Right lung (tissue), 5 donors: ENCODE data around the gene GDF11. TPM values are rescaled to one million over a fixed set of nuclear protein-coding genes. Genes with fewer than 3 reads are reported as not detected.

Experiments
- DNase-seq, 2 donors: peaks; one replicate each; pipeline ENCODE4 v3.0.0-alpha.2; 2013
- polyA plus RNA-seq, 5 donors: library from polyadenylated mRNA; unstranded; fragments of 120-200 nt; gene quantifications; one replicate each; pipeline versions ENCODE4 v1.2.1 to v1.2.3, GENCODE V29; 2013; ENCODE audit warnings: inconsistent platforms in 1 of 5, low replicate concordance in 1 of 5; ENCODE audit not compliant: insufficient read length in 5 of 5, insufficient read depth in 1 of 5

GDF11 gene
- polyA plus RNA-seq, 5 donors: 14.0 to 19.8 (median 17.4) TPM

- no peak for DNase-seq
Measured at GRCh38 chr12:55721601-55722213, 21.2 kb upstream of the GDF11 start.

- no peak for DNase-seq
Measured at GRCh38 chr12:55722948-55723347, 20.0 kb upstream of the GDF11 start.

GRCh38 chr12:55723516-55724225 lies 19.3 kb upstream of the GDF11 start:
- no peak for DNase-seq

- DNase-seq: no peak
Measured at GRCh38 chr12:55724226-55724939, 18.5 kb upstream of the GDF11 start.

- DNase-seq: no peak
Measured at GRCh38 chr12:55724940-55725309, 18.0 kb upstream of the GDF11 start.

GRCh38 chr12:55725556-55725955 lies 17.4 kb upstream of the GDF11 start:
- DNase-seq: no peak

GRCh38 chr12:55726971-55727370 lies 16.0 kb upstream of the GDF11 start:
- DNase-seq: no peak

GRCh38 chr12:55727643-55728185 lies 15.2 kb upstream of the GDF11 start:
- peak in 1 of 2 donors; percentile 38 for DNase-seq

- peak; percentile 79 to 84 for DNase-seq
Measured at GRCh38 chr12:55728186-55728938, 14.6 kb upstream of the GDF11 start.

GRCh38 chr12:55728939-55729818 lies 13.7 kb upstream of the GDF11 start, which contains the start of gene CD63:
Gene CD63 (minus strand): TSS chr12:55729009. CDS start chr12:55728341, 668 bp downstream.
- DNase-seq: peak; percentile 88

GRCh38 chr12:55729819-55730818 lies 12.8 kb upstream of the GDF11 start:
- DNase-seq: peak in 1 of 2 donors; percentile 59

- no peak for DNase-seq
Measured at GRCh38 chr12:55732288-55732687, 10.6 kb upstream of the GDF11 start.

GRCh38 chr12:55733021-55733555 lies 9.8 kb upstream of the GDF11 start:
- DNase-seq: no peak

GRCh38 chr12:55733858-55734257 lies 9.1 kb upstream of the GDF11 start:
- no peak for DNase-seq

GRCh38 chr12:55734595-55734994 lies 8.3 kb upstream of the GDF11 start:
- no peak for DNase-seq

GRCh38 chr12:55736076-55736475 lies 6.8 kb upstream of the GDF11 start:
- DNase-seq: no peak

GRCh38 chr12:55736780-55737580 lies 5.9 kb upstream of the GDF11 start:
- DNase-seq: peak; percentile 47 to 54

GRCh38 chr12:55737581-55738122 lies 5.3 kb upstream of the GDF11 start:
- DNase-seq: peak in 1 of 2 donors; percentile 38
